HCT116 (cell line): ENCODE data around the gene MYH14. TPM values are rescaled to one million over a fixed set of nuclear protein-coding genes. Genes with fewer than 3 reads are reported as not detected.

ENCODE experiments used
- ATAC-seq: fragments of 200-7000 bp; cut with Tn5 transposase; 2 replicates; pipeline ENCODE4 v1.9.1; 2020; ENCODE audit warnings: mild to moderate bottlenecking, moderate library complexity
- BruUV-seq: library from RNA; stranded (reverse); fragments of 400-500 nt; replicated peaks from 2 replicates; lab custom pipeline; 2021; lab: Mats Ljungman, UMichigan
- CTCF ChIA-PET: fragments of 300-600 bp; sonication (Branson Sonifier 250); formaldehyde crosslinking; loops from one replicate; lab custom pipeline; 2021; ENCODE audit warnings: antibody characterized with exemption; lab: Charles Lee
- POLR2A ChIA-PET: fragments of 300-600, 350-600 bp; sonication (Branson Sonifier 250); formaldehyde crosslinking; loops from one replicate; lab custom pipeline; 2021; ENCODE audit warnings: antibody characterized with exemption; lab: Charles Lee
- RAD21 ChIA-PET, 2 experiments: fragments of 300-600 bp; sonication (Branson Sonifier 250); formaldehyde crosslinking; loops; one replicate each; lab custom pipeline; 2023; ENCODE audit warnings: low total read pairs in 2 of 2; ENCODE audit not compliant: uncharacterized antibody in 2 of 2, unreplicated experiment in 2 of 2, low non-redundant PET in 1 of 2; lab: Charles Lee
- DNase-seq: peaks from one replicate; pipeline ENCODE4 v3.0.0-alpha.2; 2010; ENCODE audit warnings: low read depth, low spot score
- H2AFZ ChIP-seq: fragments of 200-600 bp; shearing (Covaris generic), sonication (generic); 2 replicates; pipeline ENCODE4 v1.6.1; 2017; ENCODE audit warnings: low read depth, mixed run types, mixed read lengths, antibody characterized with exemption, low read length; ENCODE audit not compliant: poor library complexity, severe bottlenecking
- H3K27ac ChIP-seq: 2 replicates; pipeline ENCODE4 v1.5.1; 2012; ENCODE audit warnings: low read depth, low read length
- H3K27me3 ChIP-seq: fragments of 200-600 bp; sonication (generic); 2 replicates; pipeline ENCODE4 v1.6.1; 2016; ENCODE audit warnings: mixed run types, low read length, mixed read lengths; ENCODE audit not compliant: insufficient read depth
- H3K36me3 ChIP-seq, 2 experiments: fragments of 200-500 bp in 1 of 2; fragments of 200-600 bp in 1 of 2; sonication (Bioruptor generic) in 1 of 2; sonication (generic) in 1 of 2; 2 replicates each; pipeline versions ENCODE4 v1.5.1 to v1.6.1; 2014 to 2016; ENCODE audit warnings: low read length in 2 of 2, inconsistent platforms in 1 of 2, mixed read lengths in 1 of 2, mixed run types in 1 of 2; ENCODE audit not compliant: insufficient read depth in 2 of 2, control insufficient read depth in 1 of 2
- H3K4me1 ChIP-seq, 2 experiments: fragments of 200-600 bp in 1 of 2; sonication (generic) in 1 of 2; 2 replicates each; pipeline versions ENCODE4 v1.5.1 to v1.6.1; 2012 to 2017; ENCODE audit warnings: low read length in 2 of 2, inconsistent platforms in 1 of 2, mild to moderate bottlenecking in 1 of 2, mixed read lengths in 1 of 2, mixed run types in 1 of 2, moderate library complexity in 1 of 2; ENCODE audit not compliant: insufficient read depth in 2 of 2, control insufficient read depth in 1 of 2
- H3K4me2 ChIP-seq: fragments of 200-600 bp; sonication (generic); 2 replicates; pipeline ENCODE4 v1.6.1; 2017; ENCODE audit warnings: mixed run types, low read length, mixed read lengths
- H3K4me3 ChIP-seq, 2 experiments: fragments of 200-600 bp in 1 of 2; sonication (generic) in 1 of 2; replicated peaks in 1 of 2; 2 replicates each; pipeline ENCODE4 v1.5.1; 2011 to 2016; ENCODE audit warnings: low read length in 2 of 2, control low read depth in 1 of 2, low read depth in 1 of 2, mild to moderate bottlenecking in 1 of 2, mixed read lengths in 1 of 2, mixed run types in 1 of 2
- H3K79me2 ChIP-seq: fragments of 200-600 bp; sonication (generic); 2 replicates; pipeline ENCODE4 v1.6.1; 2017; ENCODE audit warnings: mild to moderate bottlenecking, mixed run types, low read length, moderate library complexity, mixed read lengths; ENCODE audit not compliant: insufficient read depth
- H3K9ac ChIP-seq: fragments of 200-600 bp; sonication (generic); 2 replicates; pipeline ENCODE4 v1.6.1; 2016; ENCODE audit warnings: low read length, mixed read lengths
- H3K9me2 ChIP-seq: fragments of 200-600 bp; sonication (generic), shearing (Covaris generic); 2 replicates; pipeline ENCODE4 v1.6.1; 2017; ENCODE audit warnings: mixed run types, mild to moderate bottlenecking, moderate library complexity; ENCODE audit not compliant: insufficient read depth
- H3K9me3 ChIP-seq, 2 experiments: fragments of 200-500 bp in 1 of 2; fragments of 200-600 bp in 1 of 2; sonication (Bioruptor generic) in 1 of 2; sonication (generic) in 1 of 2; 2 replicates each; pipeline ENCODE4 v1.6.1; 2014 to 2017; ENCODE audit warnings: low read length in 2 of 2, mixed read lengths in 2 of 2, inconsistent platforms in 1 of 2, low read depth in 1 of 2, mild to moderate bottlenecking in 1 of 2, mixed run types in 1 of 2, moderate library complexity in 1 of 2; ENCODE audit not compliant: control insufficient read depth in 1 of 2, insufficient read depth in 1 of 2
- H4K20me1 ChIP-seq: fragments of 200-600 bp; sonication (generic), shearing (Covaris generic); 2 replicates; pipeline ENCODE4 v1.6.1; 2017; ENCODE audit warnings: mixed run types, mild to moderate bottlenecking, moderate library complexity; ENCODE audit not compliant: insufficient read depth
- ATF3 ChIP-seq: IDR thresholded peaks from 2 replicates; pipeline ENCODE4 v1.6.1; 2012
- CEBPB ChIP-seq: IDR thresholded peaks from 2 replicates; pipeline ENCODE4 v1.6.1; 2012; ENCODE audit warnings: low read depth
- CTCF ChIP-seq, 3 experiments: fragments of 200-600 bp in 1 of 3; sonication (generic) in 1 of 3; IDR thresholded peaks in 2 of 3; conservative IDR thresholded peaks in 1 of 3; 2 replicates each; pipeline ENCODE4 v1.5.1; 2012 to 2017; ENCODE audit warnings: low read depth in 2 of 3, low read length in 2 of 3, antibody characterized with exemption in 1 of 3, borderline replicate concordance in 1 of 3, control low read depth in 1 of 3, mild to moderate bottlenecking in 1 of 3, mixed read lengths in 1 of 3, mixed run types in 1 of 3, moderate library complexity in 1 of 3; ENCODE audit not compliant: insufficient read depth in 1 of 3
- EGR1 ChIP-seq: IDR thresholded peaks from 2 replicates; pipeline ENCODE4 v1.6.1; 2012; ENCODE audit warnings: low read depth
- EZH2 ChIP-seq: fragments of 200-600 bp; sonication (generic); IDR thresholded peaks from 2 replicates; pipeline ENCODE4 v1.6.1; 2017; ENCODE audit warnings: antibody characterized with exemption, mixed run types
- FOSL1 ChIP-seq: IDR thresholded peaks from 2 replicates; pipeline ENCODE4 v1.6.1; 2012; ENCODE audit warnings: low read depth
- POLR2AphosphoS5 ChIP-seq: IDR thresholded peaks from 2 replicates; pipeline ENCODE4 v1.6.1; 2011; ENCODE audit warnings: mild to moderate bottlenecking, low read depth, low read length, moderate library complexity
- REST ChIP-seq: IDR thresholded peaks from 2 replicates; pipeline ENCODE4 v1.6.1; 2012; ENCODE audit warnings: low read depth
- SIN3A ChIP-seq: IDR thresholded peaks from 2 replicates; pipeline ENCODE4 v1.6.1; 2012; ENCODE audit warnings: low read depth
- SP1 ChIP-seq: IDR thresholded peaks from 2 replicates; pipeline ENCODE4 v1.6.1; 2012; ENCODE audit warnings: low read depth
- SRF ChIP-seq: IDR thresholded peaks from 2 replicates; pipeline ENCODE4 v1.6.1; 2012; ENCODE audit warnings: low read depth
- YY1 ChIP-seq: IDR thresholded peaks from 2 replicates; pipeline ENCODE4 v1.6.1; 2011; ENCODE audit warnings: low read length, low read depth, moderate library complexity, mild to moderate bottlenecking; ENCODE audit not compliant: insufficient replicate concordance; ENCODE audit errors: extremely low read depth
- ZBTB33 ChIP-seq: IDR thresholded peaks from 2 replicates; pipeline ENCODE4 v1.6.1; 2011; ENCODE audit warnings: mild to moderate bottlenecking, low read length, moderate library complexity; ENCODE audit not compliant: insufficient replicate concordance; ENCODE audit errors: extremely low read depth
- ZFX ChIP-seq: fragments of 450-650 bp; IDR thresholded peaks from 2 replicates; pipeline ENCODE4 v1.6.1; 2017
- ZNF274 ChIP-seq: fragments of 200-500 bp; sonication (Bioruptor generic); IDR thresholded peaks from 2 replicates; pipeline ENCODE4 v1.6.1; 2014; ENCODE audit warnings: mild to moderate bottlenecking, low read depth, low read length, inconsistent platforms
- intact Hi-C: fragments of 100-400 bp; cut with micrococcal nuclease; formaldehyde crosslinking; loops from 2 replicates; pipeline ENCODE4 v1.10.0; 2022
- total RNA-seq: library from RNA; stranded (reverse); gene quantifications from one replicate; pipeline ENCODE4 v1.2.1, GENCODE V29; 2021; ENCODE audit not compliant: unreplicated experiment

MYH14 gene
- total RNA-seq, 1 experiment from 2014 or later: 60.1 TPM

- Histone ChIP-seq H3K4me1 (peaks cover 0 to 7% of the 10 kb centered on the region in 2 experiments; a peak in 1 of 4 replicates), H3K9me2 (no peaks in the 10 kb centered on the region), H3K4me2 (no peak overlapping the region), H3K36me3 (no peaks in the 10 kb centered on the region), H2AFZ (no peak overlapping the region), H3K27ac (no peak overlapping the region), H3K27me3 (no peaks in the 10 kb centered on the region), H3K4me3 (no peak overlapping the region), H4K20me1 (no peaks in the 10 kb centered on the region), H3K79me2 (no peaks in the 10 kb centered on the region), H3K9me3 (no peaks in the 10 kb centered on the region), H3K9ac (no peak overlapping the region)
- no peak for TF ChIP-seq ZFX
- TF ChIP-seq SIN3A: no peak
- no peak for TF ChIP-seq EGR1
- TF ChIP-seq SRF: no peak
- TF ChIP-seq ZBTB33: no peak
- no peak for TF ChIP-seq CEBPB
- TF ChIP-seq YY1: no peak
- TF ChIP-seq EZH2: no peak
- no peak for TF ChIP-seq FOSL1
- no peak for TF ChIP-seq ATF3
- no peak for TF ChIP-seq ZNF274
- TF ChIP-seq REST: no peak
- no peak for TF ChIP-seq SP1
- TF ChIP-seq POLR2AphosphoS5: no peak
- TF ChIP-seq CTCF (IDR thresholded peaks at IDR 0.05 in 2 of 3, conservative IDR thresholded peaks at IDR 0.05 in 1 of 3; ENCODE audit: borderline replicate concordance in 1 of 3, insufficient read depth in 1 of 3, low read depth in 2 of 3, low read length in 2 of 3): no peak
- no TSS peak for BruUV-seq
- intact Hi-C loops: no loop called here
- ATAC-seq (no peak), DNase-seq (no peak)
- ChIA-PET POLR2A (no interaction called here), CTCF (no interaction called here), RAD21 (no interaction called here)
Measured at GRCh38 chr19:50358483-50359327, 155.3 kb downstream of the MYH14 start.
